Middle frontal gyrus (tissue), 1 donor: ENCODE results near the gene LRMDA.

ENCODE experiments used
- DNase-seq: peaks from one replicate; pipeline ENCODE4 v3.0.0-alpha.2; 2015; ENCODE audit warnings: low spot score; ENCODE audit errors: extremely low spot score

LRMDA gene

GRCh38 chr10:75532253-75532924, 101.0 kb downstream of the LRMDA start:
- DNase-seq = no peak

GRCh38 chr10:75538144-75538543, 106.7 kb downstream of the LRMDA start:
- no peak for DNase-seq

- DNase-seq = no peak
These were observed 107.3 kb downstream of the LRMDA start for GRCh38 chr10:75538765-75539164.

GRCh38 chr10:75540357-75540966, 109.0 kb downstream of the LRMDA start:
- no peak for DNase-seq

- DNase-seq = no peak
These were observed 109.6 kb downstream of the LRMDA start for GRCh38 chr10:75540981-75541380.

- DNase-seq = no peak
These were observed 110.0 kb downstream of the LRMDA start for GRCh38 chr10:75541411-75541810.

- DNase-seq = no peak
These were observed 110.7 kb downstream of the LRMDA start for GRCh38 chr10:75542084-75542483.

- DNase-seq = no peak
These were observed 111.5 kb downstream of the LRMDA start for GRCh38 chr10:75542906-75543305.

GRCh38 chr10:75544386-75544785, 113.0 kb downstream of the LRMDA start:
- DNase-seq = no peak

GRCh38 chr10:75544993-75545706, 113.7 kb downstream of the LRMDA start:
- no peak for DNase-seq

GRCh38 chr10:75546004-75546403, 114.6 kb downstream of the LRMDA start:
- no peak for DNase-seq

GRCh38 chr10:75547391-75548298, 116.2 kb downstream of the LRMDA start:
- DNase-seq = no peak

GRCh38 chr10:75548356-75548755, 116.9 kb downstream of the LRMDA start:
- no peak for DNase-seq

- DNase-seq = no peak
These were observed 118.8 kb downstream of the LRMDA start for GRCh38 chr10:75550191-75550590.

- no peak for DNase-seq
These were observed 120.7 kb downstream of the LRMDA start for GRCh38 chr10:75552171-75552570.

- no peak for DNase-seq
These were observed 122.1 kb downstream of the LRMDA start for GRCh38 chr10:75553550-75553949.

GRCh38 chr10:75555323-75555722, 123.9 kb downstream of the LRMDA start:
- no peak for DNase-seq

- DNase-seq = no peak
These were observed 124.9 kb downstream of the LRMDA start for GRCh38 chr10:75556320-75556719.

GRCh38 chr10:75565286-75566251, 134.1 kb downstream of the LRMDA start:
- DNase-seq = no peak

- DNase-seq = no peak
These were observed 137.2 kb downstream of the LRMDA start for GRCh38 chr10:75568450-75569130.
